Spleen (tissue), 11 donors: ENCODE data around the gene HELZ2. TPM values are rescaled to one million over a fixed set of nuclear protein-coding genes. Genes with fewer than 3 reads are reported as not detected.
A peak's percentile ranks its signal among the peaks of the same experiment; 100 is the strongest.

Source experiments
- DNase-seq: peaks from one replicate; pipeline ENCODE4 v3.0.0-alpha.2; 2020
- H3K27ac ChIP-seq, 8 donors: fragments of 200-600 bp; sonication (generic) in 7 of 8; 1 replicate in 4 of 8; 2 replicates in 4 of 8; pipeline versions ENCODE4 v1.5.0 to v1.8.0; 2016 to 2021; ENCODE audit warnings: inconsistent platforms in 4 of 8, mild to moderate bottlenecking in 4 of 8, moderate library complexity in 1 of 8
- H3K27me3 ChIP-seq, 7 donors: fragments of 200-600 bp; sonication (generic) in 6 of 7; replicated peaks in 1 of 7; 1 replicate in 4 of 7; 2 replicates in 3 of 7; pipeline versions ENCODE4 v1.5.0 to v1.8.0; 2016 to 2021; ENCODE audit warnings: inconsistent platforms in 3 of 7, mild to moderate bottlenecking in 1 of 7
- H3K36me3 ChIP-seq, 6 donors: fragments of 200-600 bp; sonication (generic) in 5 of 6; 1 replicate in 4 of 6; 2 replicates in 2 of 6; pipeline versions ENCODE4 v1.5.0 to v1.8.0; 2016 to 2021; ENCODE audit warnings: inconsistent platforms in 2 of 6
- H3K4me1 ChIP-seq, 6 donors: fragments of 200-600 bp; sonication (generic) in 5 of 6; 1 replicate in 3 of 6; 2 replicates in 3 of 6; pipeline versions ENCODE4 v1.5.0 to v1.8.0; 2016 to 2021; ENCODE audit warnings: inconsistent platforms in 3 of 6
- H3K4me3 ChIP-seq, 8 donors: fragments of 200-600 bp; sonication (generic) in 7 of 8; 1 replicate in 4 of 8; 2 replicates in 4 of 8; pipeline versions ENCODE4 v1.5.0 to v1.8.0; 2016 to 2021; ENCODE audit warnings: inconsistent platforms in 4 of 8, mild to moderate bottlenecking in 4 of 8, moderate library complexity in 2 of 8
- H3K9me3 ChIP-seq, 8 donors: fragments of 200-600 bp; sonication (generic) in 7 of 8; 1 replicate in 4 of 8; 2 replicates in 4 of 8; pipeline versions ENCODE4 v1.5.0 to v1.8.0; 2016 to 2021; ENCODE audit warnings: inconsistent platforms in 4 of 8
- CTCF ChIP-seq, 11 experiments: fragments of 200-600 bp in 7 of 11; fragments of 450-650 bp in 4 of 11; sonication (generic) in 4 of 11; IDR thresholded peaks in 8 of 11; conservative IDR thresholded peaks in 3 of 11; 1 replicate in 7 of 11; 2 replicates in 4 of 11; pipeline versions ENCODE4 v1.4.0 to v1.8.0; 2016 to 2021; ENCODE audit warnings: antibody characterized with exemption in 11 of 11, inconsistent platforms in 4 of 11, mild to moderate bottlenecking in 1 of 11
- POLR2A ChIP-seq, 3 donors: fragments of 450-650 bp; IDR thresholded peaks; one replicate each; pipeline ENCODE4 v1.5.1; 2017; ENCODE audit warnings: antibody characterized with exemption in 3 of 3, mild to moderate bottlenecking in 1 of 3
- POLR2AphosphoS5 ChIP-seq, 3 donors: sonication (generic); formaldehyde crosslinking; IDR thresholded peaks; one replicate each; pipeline ENCODE4 v1.5.1; 2017; ENCODE audit warnings: antibody characterized with exemption in 3 of 3
- WGBS, 5 donors: extraction: QIAGEN DNeasy Blood & Tissue Kit in 3 of 5; methylation state at CpG; one replicate each; pipeline versions ENCODE4 v1.1.5 to v1.1.7; 2013 to 2018; 5-methylcytosine and 5-hydroxymethylcytosine counted together
- intact Hi-C: fragments of 100-400 bp; cut with DNase I; formaldehyde crosslinking; loops from one replicate; pipeline ENCODE4 v1.15.0; 2023; ENCODE audit warnings: low total_unique reads
- polyA plus RNA-seq, 3 donors: library from polyadenylated mRNA; stranded (reverse); fragments of 200-250 nt; gene quantifications; one replicate each; pipeline ENCODE4 v1.2.1, GENCODE V29; 2013
- total RNA-seq, 7 donors: library from RNA; depleted of rRNA in 3 of 7; stranded (reverse); fragments of >200 nt in 3 of 7; fragmentation: NEBNext Ultra II Directional in 4 of 7; extraction: Animal tissue kit (Norgen Biotek cat#: 25700) in 4 of 7; gene quantifications; one replicate each; pipeline versions ENCODE4 v1.1.0 to v1.2.1, GENCODE V29; 2016 to 2021
- donor health status: healthy with polysubstance abuse.
- donor health status: DM: no; HTN: no; CAD: no; lungs with moderate emphysema.
- donor health status: DM: no; HTN: no; CAD: no.
- donor health status: Bipolar disorder and iron deficiency.
- donor health status: healthy.
- donor health status: DM: no; HTN: no; CAD: no.
- donor health status: DM: yes; HTN: yes; CAD: no.

Gene HELZ2
- total and polyA plus RNA-seq, 10 donors: 4.3 to 120 (median 62.6) TPM

- Histone ChIP-seq H3K9me3 (no peaks in the 10 kb centered on the region), H3K36me3 (peaks cover 0 to 61% (median 34%) of the 10 kb centered on the region in 6 donors), H3K27ac (no peak overlapping the region), H3K27me3 (peaks cover 0 to 27% (median 5%) of the 10 kb centered on the region in 7 donors), H3K4me3 (no peak overlapping the region), H3K4me1 (peaks cover 10 to 41% (median 32%) of the 10 kb centered on the region in 6 donors)
- intact Hi-C loops: no loop called here
- DNase-seq: no peak
- 81 to 87% (median 83%) methylated on average over 23 of the region's 23 CpGs for WGBS, 5 donors
- TF ChIP-seq POLR2AphosphoS5 (IDR thresholded peaks at IDR 0.05): peak in 2 of 3 donors; percentile 15 to 49
- TF ChIP-seq POLR2A (IDR thresholded peaks at IDR 0.05): no peak
These were observed 17.1 kb downstream of the HELZ2 start for GRCh38 chr20:63556873-63557478.

GRCh38 chr20:63555661-63556381 is 18.2 kb downstream of the HELZ2 start:
- TF ChIP-seq POLR2A (IDR thresholded peaks at IDR 0.05): no peak
- peak in 2 of 3 donors; percentile 19 to 58 for TF ChIP-seq POLR2AphosphoS5 (IDR thresholded peaks at IDR 0.05)
- no peaks in the 10 kb centered on the region for H3K9me3 ChIP-seq
- H3K27ac ChIP-seq: peak overlapping the region in 1 of 8 donors; percentile 82
- H3K27me3 ChIP-seq: peaks cover 0 to 27% (median 5%) of the 10 kb centered on the region in 7 donors
- peaks cover 10 to 46% (median 33%) of the 10 kb centered on the region in 6 donors for H3K4me1 ChIP-seq
- H3K4me3 ChIP-seq: no peak overlapping the region
- intact Hi-C loops: no loop called here
- 89 to 93% (median 90%) methylated on average over 17 to 45 of the region's 45 CpGs for WGBS, 5 donors
- DNase-seq: no peak
- peaks cover 0 to 50% (median 23%) of the 10 kb centered on the region in 6 donors for H3K36me3 ChIP-seq

GRCh38 chr20:63554361-63555278 is 19.4 kb downstream of the HELZ2 start:
- TF ChIP-seq POLR2A (IDR thresholded peaks at IDR 0.05) (no peak), CTCF (IDR thresholded peaks at IDR 0.05 in 8 of 11, conservative IDR thresholded peaks at IDR 0.05 in 3 of 11) (no peak), POLR2AphosphoS5 (IDR thresholded peaks at IDR 0.05) (peak in 2 of 3 donors; percentile 18 to 22)
- peak overlapping the region; percentile 40 to 73 (median 50) for H3K4me3 ChIP-seq
- intact Hi-C loops: no loop called here
- H3K9me3 ChIP-seq: no peaks in the 10 kb centered on the region
- H3K36me3 ChIP-seq: peaks cover 0 to 38% (median 12%) of the 10 kb centered on the region in 6 donors
- DNase-seq: peak; percentile 83
- H3K27ac ChIP-seq: peak overlapping the region in 5 of 8 donors; percentile 55 to 82 (median 72)
- H3K27me3 ChIP-seq: peaks cover 0 to 33% (median 5%) of the 10 kb centered on the region in 7 donors
- 50 to 71% (median 62%) methylated on average over 23 to 38 of the region's 38 CpGs for WGBS, 5 donors
- H3K4me1 ChIP-seq: peaks cover 10 to 51% (median 33%) of the 10 kb centered on the region in 6 donors

- Histone ChIP-seq H3K36me3 (peaks cover 0 to 32% (median 9%) of the 10 kb centered on the region in 6 donors), H3K9me3 (no peaks in the 10 kb centered on the region), H3K27me3 (peaks cover 0 to 40% (median 5%) of the 10 kb centered on the region in 7 donors), H3K4me3 (peak within 1 kb of the TSS; percentile 40 to 73 (median 50)), H3K4me1 (peaks cover 10 to 57% (median 33%) of the 10 kb centered on the region in 6 donors), H3K27ac (peak within 1 kb of the TSS in 7 of 8 donors; percentile 55 to 82 (median 71))
- DNase-seq: peak; percentile 91
- intact Hi-C loops: no loop called here
- TF ChIP-seq POLR2A (IDR thresholded peaks at IDR 0.05) (no peak), POLR2AphosphoS5 (IDR thresholded peaks at IDR 0.05) (peak in 2 of 3 donors; percentile 35 to 53), CTCF (IDR thresholded peaks at IDR 0.05 in 8 of 11, conservative IDR thresholded peaks at IDR 0.05 in 3 of 11) (no peak)
- 1 to 11% (median 2%) methylated on average over 8 to 34 of the region's 34 CpGs for WGBS, 5 donors
These were observed 20.1 kb downstream of the HELZ2 start, which contains the start of gene FNDC11 for GRCh38 chr20:63553933-63554290. FNDC11 (plus strand) TSS chr20:63554159; CDS start chr20:63555664, 1,505 bp downstream.
